Measurements from ENCODE around the gene TBL1XR1. TPM values are rescaled to one million over a fixed set of nuclear protein-coding genes. Genes with fewer than 3 reads are reported as not detected.
"Not testable (repeated sequence)": the region's sequence is repeated elsewhere in the genome, so short reads cannot be mapped to it uniquely, and the experiment has no call there.

The TBL1XR1 gene
- total RNA-seq, 1 experiment from 2014 or later: 175 TPM

- no peaks in the 10 kb centered on the region for H3K27me3 Mint-ChIP-seq (ENCODE audit: low read depth)
- Histone ChIP-seq H2BK15ac (ENCODE audit: low read depth, low read length) (no peak overlapping the region), H3K9me3 (ENCODE audit: control insufficient read depth, low read depth, low read length) (no peaks in the 10 kb centered on the region), H4K5ac (ENCODE audit: insufficient read length, low read depth, low read length) (no peak overlapping the region), H4K91ac (ENCODE audit: insufficient read length, low read depth, low read length) (no peak overlapping the region), H3K4me1 (ENCODE audit: insufficient read depth, low read length) (no peaks in the 10 kb centered on the region; the same call in 1 of the 2 replicates), H3K23me2 (ENCODE audit: insufficient read length, low read depth, low read length, poor library complexity, severe bottlenecking) (no peaks in the 10 kb centered on the region), H2BK20ac (ENCODE audit: low read depth, low read length, poor library complexity, severe bottlenecking) (no peak overlapping the region), H3K79me1 (ENCODE audit: insufficient read depth, low read depth, low read length, poor library complexity, severe bottlenecking) (no peaks in the 10 kb centered on the region), H2BK120ac (ENCODE audit: low read depth, low read length, poor library complexity, severe bottlenecking) (no peak overlapping the region), H4K8ac (replicated peaks; ENCODE audit: insufficient read length, low read depth, low read length) (no peak overlapping the region), H2BK12ac (ENCODE audit: insufficient read length, low read depth, low read length) (no peak overlapping the region), H3K4me2 (ENCODE audit: insufficient read depth, insufficient read length, low read length) (no peak overlapping the region), H2BK5ac (ENCODE audit: insufficient read length, low read length) (no peak overlapping the region), H3K23ac (ENCODE audit: insufficient read length, low read depth, low read length) (no peak overlapping the region), H3K56ac (ENCODE audit: insufficient read length, low read depth, low read length) (no peak overlapping the region), H3K14ac (ENCODE audit: insufficient read depth, low read length) (no peak overlapping the region), H3K4ac (ENCODE audit: low read depth, low read length) (no peak overlapping the region), H3T11ph (ENCODE audit: low read length) (no peak overlapping the region), H2AFZ (ENCODE audit: low read length) (no peak overlapping the region), H3K9ac (ENCODE audit: extremely low read depth, insufficient read length, low read length) (no peak overlapping the region), H3K79me2 (ENCODE audit: insufficient read depth, low read length) (peaks cover 54% of the 10 kb centered on the region; the same call in 1 of the 2 replicates), H3K27ac (ENCODE audit: insufficient read length, low read depth, low read length) (no peak overlapping the region), H3K18ac (ENCODE audit: insufficient read length, low read depth, low read length) (no peak overlapping the region), H4K20me1 (ENCODE audit: control insufficient read depth, insufficient read depth, insufficient read length) (peaks cover 5% of the 10 kb centered on the region), H2AK5ac (ENCODE audit: insufficient read length, low read length) (no peak overlapping the region), H3K27me3 (ENCODE audit: insufficient read depth, low read length) (no peaks in the 10 kb centered on the region)
- no peak overlapping the region for H3K4me3 Mint-ChIP-seq
- H3K27ac Mint-ChIP-seq: no peak overlapping the region
- peaks cover 32 to 50% of the 10 kb centered on the region in 2 experiments for H3K4me1 Mint-ChIP-seq
- DNase-seq: no peak
- H3K9me3 Mint-ChIP-seq: no peaks in the 10 kb centered on the region
- WGBS (ENCODE audit: extremely low coverage, insufficient read length, low lambda C conversion rate): no CpG with 5 or more reads among the region's 4 CpGs
- TF ChIP-seq CTCF (conservative IDR thresholded peaks at IDR 0.05): no peak
- H3K36me3 Mint-ChIP-seq (ENCODE audit: insufficient read depth in 1 of 3, low read depth in 3 of 3): peaks cover 8 to 23% (median 16%) of the 10 kb centered on the region in 3 experiments; a peak in 6 of 7 replicates
These were observed 34.5 kb downstream of the TBL1XR1 start for GRCh38 chr3:177162742-177163141.

- peaks cover 54% of the 10 kb centered on the region for H3K79me2 ChIP-seq (ENCODE audit: insufficient read depth, low read length)
- H3K27ac Mint-ChIP-seq; H3K23ac ChIP-seq (ENCODE audit: insufficient read length, low read depth, low read length); H3T11ph ChIP-seq (ENCODE audit: low read length); H2BK12ac ChIP-seq (ENCODE audit: insufficient read length, low read depth, low read length); H4K91ac ChIP-seq (ENCODE audit: insufficient read length, low read depth, low read length); H2BK5ac ChIP-seq (ENCODE audit: insufficient read length, low read length); H4K5ac ChIP-seq (ENCODE audit: insufficient read length, low read depth, low read length); H3K27ac ChIP-seq (ENCODE audit: insufficient read length, low read depth, low read length); H3K9ac ChIP-seq (ENCODE audit: extremely low read depth, insufficient read length, low read length); H2BK15ac ChIP-seq (ENCODE audit: low read depth, low read length); H3K27me3 Mint-ChIP-seq (ENCODE audit: low read depth); H3K23me2 ChIP-seq (ENCODE audit: insufficient read length, low read depth, low read length, poor library complexity, severe bottlenecking); H3K27me3 ChIP-seq (ENCODE audit: insufficient read depth, low read length); H3K56ac ChIP-seq (ENCODE audit: insufficient read length, low read depth, low read length); H3K4me2 ChIP-seq (ENCODE audit: insufficient read depth, insufficient read length, low read length); H3K4me1 ChIP-seq (ENCODE audit: insufficient read depth, low read length); H4K20me1 ChIP-seq (ENCODE audit: control insufficient read depth, insufficient read depth, insufficient read length); H3K14ac ChIP-seq (ENCODE audit: insufficient read depth, low read length); H3K9me3 ChIP-seq (ENCODE audit: control insufficient read depth, low read depth, low read length); H3K18ac ChIP-seq (ENCODE audit: insufficient read length, low read depth, low read length); DNase-seq; H2AK5ac ChIP-seq (ENCODE audit: insufficient read length, low read length); H4K8ac ChIP-seq (replicated peaks; ENCODE audit: insufficient read length, low read depth, low read length); H3K4ac ChIP-seq (ENCODE audit: low read depth, low read length); H3K9me3 Mint-ChIP-seq; H2BK120ac ChIP-seq (ENCODE audit: low read depth, low read length, poor library complexity, severe bottlenecking); H2AFZ ChIP-seq (ENCODE audit: low read length); H3K4me3 Mint-ChIP-seq; H2BK20ac ChIP-seq (ENCODE audit: low read depth, low read length, poor library complexity, severe bottlenecking); H3K79me1 ChIP-seq (ENCODE audit: insufficient read depth, low read depth, low read length, poor library complexity, severe bottlenecking): not testable (repeated sequence)
- H3K36me3 Mint-ChIP-seq (ENCODE audit: insufficient read depth in 1 of 3, low read depth in 3 of 3): peaks cover 6 to 26% (median 13%) of the 10 kb centered on the region in 3 experiments
- peaks cover 33 to 48% of the 10 kb centered on the region in 2 experiments for H3K4me1 Mint-ChIP-seq
- no CpG with 5 or more reads among the region's 2 CpGs for WGBS (ENCODE audit: extremely low coverage, insufficient read length, low lambda C conversion rate)
These were observed 35.7 kb downstream of the TBL1XR1 start for GRCh38 chr3:177161603-177162002.

All from H9 (cell line).